GM19438 (cell line): ENCODE results near the gene ENTR1.
A peak's percentile ranks its signal among the peaks of the same experiment; 100 is the strongest.
"Not testable (repeated sequence)": the region's sequence is repeated elsewhere in the genome, so short reads cannot be mapped to it uniquely, and the experiment has no call there.

Experiments used
- ATAC-seq: cut with Tn5 transposase; IDR thresholded peaks from one replicate; pipeline ENCODE4 v1.9.1; 2021; ENCODE audit warnings: low read depth; ENCODE audit not compliant: unreplicated experiment

ENTR1 gene

GRCh38 chr9:136438548-136439480, 28.4 kb upstream of the ENTR1 start:
- ATAC-seq = peak; percentile 51

DNA sequence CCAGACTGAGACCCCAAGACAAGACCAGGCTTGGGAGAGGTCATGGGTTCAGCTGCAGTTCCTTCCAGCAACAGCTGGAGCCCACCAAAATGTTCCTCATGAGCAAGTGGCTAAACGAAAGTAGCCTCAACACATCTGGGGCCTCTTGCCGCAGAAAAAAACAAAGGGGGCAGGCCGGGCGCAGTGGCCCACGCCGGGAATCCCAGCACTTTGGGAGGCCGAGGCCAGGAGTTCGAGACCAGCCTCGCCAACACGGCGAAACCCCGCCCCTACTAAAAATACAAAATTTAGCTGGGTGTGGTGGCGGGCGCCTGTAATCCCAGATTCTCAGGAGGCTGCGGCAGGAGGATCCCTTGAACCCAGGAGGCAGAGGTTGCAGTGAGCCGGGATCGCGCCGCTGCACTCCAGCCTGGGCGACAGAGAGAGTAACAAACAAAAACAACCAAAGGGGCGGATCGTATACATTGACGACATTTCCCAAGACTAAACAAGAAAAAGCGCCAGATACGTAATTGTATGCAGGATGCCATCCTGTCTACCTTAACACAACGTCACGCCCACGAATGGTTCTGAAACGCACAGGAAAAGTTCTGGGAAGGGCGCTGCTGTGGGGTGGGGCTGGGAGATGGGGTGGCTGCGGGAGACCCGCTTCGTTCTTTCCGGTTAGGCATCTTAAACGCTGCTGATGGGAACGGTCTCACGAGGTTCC, 27.6 kb upstream of the ENTR1 start:
- no peak for ATAC-seq

DNA sequence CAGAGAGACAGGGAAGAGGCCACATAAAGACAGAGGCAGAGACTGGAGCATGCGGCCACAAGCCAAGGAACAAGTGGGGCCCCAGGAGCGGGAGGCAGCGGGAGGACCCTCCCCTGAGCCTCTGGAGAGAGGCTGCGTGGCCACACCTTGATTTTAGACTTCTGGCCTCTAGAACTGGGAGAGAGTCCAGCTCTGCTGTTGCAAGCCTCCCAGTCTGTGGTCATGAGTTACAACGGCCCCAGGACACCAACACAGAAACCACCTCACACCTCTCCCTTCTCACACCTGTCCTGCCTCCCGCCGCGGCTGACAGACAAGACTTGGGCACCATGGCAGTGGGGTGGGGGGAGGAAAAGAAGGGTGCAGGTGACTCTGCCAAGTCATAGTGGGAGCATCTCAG, 27.0 kb upstream of the ENTR1 start:
- no peak for ATAC-seq

DNA sequence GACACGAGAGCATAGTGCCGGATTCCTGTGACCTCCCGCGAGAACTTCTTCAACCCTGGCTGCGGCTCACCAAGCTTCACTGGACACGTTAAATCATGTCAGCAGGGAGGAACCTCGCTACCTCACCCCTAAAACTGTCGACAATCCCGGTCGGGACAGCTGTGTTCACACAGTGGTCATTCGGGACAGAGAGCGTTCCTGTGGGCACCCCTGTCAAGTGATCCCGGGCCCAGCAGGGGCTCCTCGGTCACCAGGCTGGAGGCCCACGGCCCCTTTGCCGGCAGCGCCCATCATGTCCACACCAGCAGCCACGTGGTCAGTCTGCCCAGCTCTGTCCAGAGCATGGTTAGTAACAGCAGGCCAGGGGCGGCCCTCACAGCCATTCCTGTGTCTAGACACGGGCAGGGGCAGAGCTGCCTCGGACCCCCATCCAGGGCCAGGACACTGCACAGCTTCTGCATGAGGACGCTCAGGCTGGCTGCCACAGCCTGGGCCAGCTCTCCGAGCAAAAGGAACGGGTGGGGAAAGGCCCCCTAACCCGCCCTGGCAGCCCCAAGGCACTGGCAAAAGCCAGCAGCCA, 25.7 kb upstream of the ENTR1 start:
- ATAC-seq = no peak

- ATAC-seq = no peak
Observed at GRCh38 chr9:136434580-136435169, 24.3 kb upstream of the ENTR1 start.

- ATAC-seq = no peak
Observed at GRCh38 chr9:136433849-136434579, 23.6 kb upstream of the ENTR1 start.

- no peak for ATAC-seq
Observed at GRCh38 chr9:136433043-136433715, 22.8 kb upstream of the ENTR1 start.

DNA sequence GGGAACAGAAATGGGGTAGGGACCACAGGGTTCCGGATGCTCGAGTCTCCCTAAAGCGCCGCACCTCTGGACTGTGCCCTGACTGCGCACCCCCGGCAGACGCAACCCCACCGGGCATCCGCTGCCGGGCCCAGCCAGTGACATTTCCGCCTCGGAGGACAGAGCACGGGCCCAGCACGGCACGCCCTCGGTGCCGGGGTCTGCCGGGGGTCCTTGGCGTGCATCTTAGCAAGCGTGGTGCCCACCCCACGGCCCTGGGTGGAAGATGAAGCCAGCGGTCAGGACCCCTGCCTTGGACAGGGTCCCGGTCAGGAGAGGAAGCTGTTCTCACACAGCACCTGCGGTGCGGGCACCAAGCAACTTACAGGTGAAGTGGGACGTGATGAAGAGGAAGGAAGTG, 22.2 kb upstream of the ENTR1 start:
- no peak for ATAC-seq

GRCh38 chr9:136431782-136432350, 21.5 kb upstream of the ENTR1 start:
- no peak for ATAC-seq

DNA sequence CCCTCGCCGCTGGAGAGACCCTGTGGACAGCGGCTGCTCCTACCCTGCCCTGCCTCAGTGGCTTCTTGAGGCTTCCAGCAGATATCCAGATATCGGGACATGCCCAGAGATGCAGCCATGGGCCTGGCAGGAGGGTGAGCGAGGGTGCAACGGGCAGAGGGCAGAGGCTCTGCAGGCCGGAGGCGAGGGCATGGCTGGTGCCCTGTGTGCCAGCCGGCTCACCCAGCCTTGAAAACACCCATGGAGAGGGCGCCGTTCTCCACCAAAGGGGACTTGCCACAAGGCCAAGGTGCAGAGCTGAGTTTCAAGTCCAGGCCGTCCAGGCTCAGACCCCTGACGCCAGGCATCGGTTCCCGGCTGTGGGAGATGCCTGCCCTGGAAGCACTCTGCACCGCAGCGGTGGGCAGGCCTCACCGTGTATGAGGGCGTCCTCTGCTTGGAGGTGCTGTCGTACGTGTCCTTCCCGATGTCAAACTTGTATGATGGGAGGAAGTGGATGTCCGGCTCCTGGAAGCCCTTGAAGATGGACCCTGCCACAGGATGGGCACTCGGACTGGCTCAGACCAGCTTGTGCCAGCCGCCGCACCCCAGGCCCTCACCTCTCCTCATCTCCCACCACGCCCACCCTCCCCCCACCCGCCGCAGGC, 20.3 kb upstream of the ENTR1 start:
- ATAC-seq = no peak

DNA sequence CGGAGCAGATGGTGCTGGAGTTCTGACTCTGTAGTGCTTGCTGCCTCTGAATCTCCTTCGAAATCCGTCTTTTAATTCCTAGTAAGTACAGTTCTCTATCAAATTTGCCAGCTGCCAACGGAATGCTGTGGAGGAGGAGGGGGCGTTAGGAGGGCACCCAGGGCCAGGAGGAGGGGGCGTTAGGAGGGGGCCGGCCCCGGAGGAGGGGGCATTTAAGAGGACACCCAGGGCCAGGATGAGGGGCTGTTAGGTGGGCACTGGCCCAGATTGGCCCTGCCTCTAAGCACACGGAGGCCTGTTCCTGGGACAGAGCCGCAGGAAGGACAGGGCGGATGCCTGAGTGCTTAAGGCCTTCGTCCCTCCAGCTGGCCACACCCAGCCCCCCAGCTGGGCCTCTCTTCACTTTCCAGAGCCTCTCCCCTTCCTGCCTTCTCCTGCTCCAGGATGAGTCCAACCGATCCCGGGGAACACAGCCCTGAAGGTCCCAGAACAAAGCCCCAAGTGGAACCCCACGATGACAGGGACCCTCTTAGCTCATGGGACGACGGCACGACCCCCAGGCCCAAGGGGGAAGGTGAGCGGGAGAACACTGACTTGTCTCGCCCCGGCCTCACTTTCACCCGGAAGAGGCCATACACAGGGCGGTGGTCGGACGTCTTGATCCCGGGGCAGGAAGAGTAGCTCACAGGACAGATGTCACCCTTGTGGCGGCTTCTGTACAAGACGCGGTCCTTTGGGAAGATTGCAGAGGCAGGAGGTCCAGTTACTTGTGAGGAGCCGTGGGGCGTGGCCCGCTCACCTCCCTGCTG, 19.5 kb upstream of the ENTR1 start:
- no peak for ATAC-seq

- no peak for ATAC-seq
Observed at GRCh38 chr9:136429075-136429628, 18.7 kb upstream of the ENTR1 start.

DNA sequence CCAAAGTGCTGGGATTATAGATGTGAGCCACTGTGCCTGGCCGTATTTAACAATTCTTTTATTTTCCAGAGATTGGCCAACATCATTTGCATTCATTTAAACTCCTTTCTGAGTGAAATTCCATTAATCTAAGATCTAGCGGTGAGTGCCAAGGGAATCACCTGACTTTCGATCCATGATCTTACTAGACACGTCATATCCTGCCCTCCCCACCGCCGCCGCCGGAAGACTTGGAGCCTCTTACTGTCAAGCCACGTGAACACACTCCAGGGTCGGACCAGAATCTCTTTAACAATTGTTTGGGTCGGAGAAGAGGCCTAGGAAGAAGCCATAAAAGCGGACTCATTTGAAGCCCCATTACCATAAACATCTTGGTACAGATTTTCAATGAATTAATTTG, 16.4 kb upstream of the ENTR1 start:
- no peak for ATAC-seq

DNA sequence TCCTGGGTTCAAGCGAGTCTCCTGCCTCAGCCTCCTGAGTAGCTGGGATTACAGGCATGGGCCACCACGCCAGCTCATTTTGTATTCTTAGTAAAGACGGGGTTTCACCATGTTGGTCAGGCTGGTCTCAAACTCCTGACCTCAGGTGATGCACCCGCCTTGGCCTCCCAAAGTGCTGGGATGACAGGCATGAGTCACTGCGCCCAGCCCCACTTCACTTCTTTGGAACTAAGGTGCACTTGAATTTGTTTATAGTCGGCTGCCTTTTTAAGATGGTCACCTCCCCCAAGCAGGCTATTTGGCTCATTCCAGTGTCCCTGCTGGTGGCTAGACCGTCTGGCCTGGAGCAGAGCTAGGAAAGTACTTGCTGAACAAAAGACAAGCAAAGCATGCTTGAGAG, 15.0 kb upstream of the ENTR1 start:
- ATAC-seq = not testable (repeated sequence)

DNA sequence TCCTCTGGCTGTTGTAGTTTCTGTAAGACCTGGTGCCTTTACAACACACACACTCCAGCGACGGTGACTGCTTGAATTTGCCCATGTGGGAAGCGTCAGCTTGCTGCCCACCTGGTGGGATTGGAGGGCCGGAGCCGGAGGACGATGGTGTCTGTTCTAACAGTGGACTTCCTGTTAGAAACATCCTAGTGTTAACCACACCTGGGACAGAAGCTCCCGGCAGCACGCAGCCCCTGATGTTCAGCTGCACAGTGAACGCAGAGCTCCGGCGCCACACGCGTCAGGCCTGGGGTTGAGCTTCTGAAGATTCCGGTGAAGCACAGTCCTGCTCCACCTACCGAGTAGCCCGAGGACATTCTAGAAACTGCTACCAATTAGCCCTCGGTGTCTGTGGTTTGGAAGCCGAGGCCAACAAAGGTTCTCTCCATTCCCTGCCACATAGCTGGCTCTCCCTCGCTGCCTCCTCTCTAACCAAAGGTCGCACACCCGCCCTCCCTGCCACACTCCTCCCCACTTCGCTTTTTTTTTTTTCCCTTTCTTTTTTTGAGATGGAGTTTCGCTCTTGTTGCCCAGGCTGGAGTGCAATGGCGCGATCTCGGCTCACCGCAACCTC, 14.4 kb upstream of the ENTR1 start:
- ATAC-seq = no peak

DNA sequence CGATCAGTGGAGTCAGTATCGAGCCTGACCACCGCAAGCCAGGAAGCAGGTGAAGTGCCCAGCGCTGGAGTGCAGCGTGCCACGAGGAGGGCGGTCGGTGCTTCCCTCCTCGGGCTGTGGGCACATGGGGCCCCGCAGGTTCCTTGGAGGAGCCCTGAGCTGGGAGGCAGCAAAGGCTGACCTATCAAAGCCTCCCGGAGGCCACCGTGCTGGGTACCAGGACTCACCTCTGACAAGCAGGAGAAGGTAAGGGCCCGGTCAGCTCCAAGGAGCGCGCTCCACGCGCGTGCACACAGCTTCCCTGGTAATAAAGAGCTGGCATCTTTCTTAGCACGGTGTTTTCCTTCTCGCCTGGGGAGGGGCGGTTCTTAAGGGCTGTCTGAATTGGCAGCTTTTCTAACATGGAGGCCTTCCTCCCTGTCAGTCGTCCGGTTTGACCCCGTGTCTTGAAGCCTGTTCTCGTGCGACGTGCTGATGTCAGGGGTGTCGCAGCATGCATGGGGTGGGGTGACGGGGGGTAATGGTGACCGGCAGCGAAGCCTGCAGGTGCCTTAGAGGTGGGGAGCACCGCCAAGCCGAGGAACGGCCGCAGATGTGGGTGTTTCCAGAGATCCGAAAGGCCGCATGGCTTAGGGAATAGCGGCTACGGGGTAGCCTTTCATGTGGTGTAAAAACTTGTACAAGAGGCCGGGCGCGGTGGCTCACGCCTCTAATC, 13.2 kb upstream of the ENTR1 start:
- ATAC-seq = no peak

GRCh38 chr9:136422876-136423275, 12.5 kb upstream of the ENTR1 start:
- no peak for ATAC-seq
